ENCODE results near the gene SUSD5. TPM values are rescaled to one million over a fixed set of nuclear protein-coding genes. Genes with fewer than 3 reads are reported as not detected.

SUSD5 gene
- total and polyA plus RNA-seq, 2 of the 13 experiments (the other 11 are each of a cell fraction or from before 2014, with no cell fraction given) = not detected

DNA sequence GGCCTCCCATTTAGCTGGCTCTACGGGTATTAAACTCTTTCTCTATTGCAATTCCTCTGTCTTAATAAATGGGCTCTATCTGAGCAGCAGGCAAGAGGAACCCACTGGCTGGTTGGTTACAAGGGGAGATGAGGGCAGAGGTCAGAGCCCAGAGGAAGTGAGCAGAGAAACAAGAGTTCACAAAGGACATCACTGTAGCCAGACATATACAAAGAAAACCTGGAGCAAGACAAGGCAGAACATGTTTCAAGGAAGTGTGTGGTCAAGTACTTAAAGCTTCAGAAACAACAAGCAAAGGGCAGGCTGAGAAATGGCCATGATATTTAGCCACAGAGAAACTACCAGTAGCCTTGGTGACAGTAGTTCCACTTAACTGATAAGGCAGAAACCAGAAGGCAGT, 24.3 kb downstream of the SUSD5 start:
- H3K27me3 ChIP-seq (ENCODE audit: control insufficient read depth in 1 of 2, insufficient read depth in 2 of 2, low read length in 2 of 2) = no peaks in the 10 kb centered on the region; a peak in 1 of 5 replicates
- no peak overlapping the region for H2AFZ ChIP-seq (ENCODE audit: low read length)
- no peak overlapping the region for H3K27ac ChIP-seq (ENCODE audit: extremely low read length, insufficient read depth, low read length)
- ChIA-PET CTCF (ENCODE audit: low intra/inter-chr PET ratio, low total read pairs) (no interaction called here), POLR2A (no interaction called here)
- no peak for ATAC-seq
- no peak for FAIRE-seq
- no peak overlapping the region for H3K4me2 ChIP-seq (ENCODE audit: low read depth, low read length)
- no peak overlapping the region for H3K9ac ChIP-seq (ENCODE audit: insufficient read depth, low read depth, low read length)
- no peaks in the 10 kb centered on the region for H3K9me3 ChIP-seq (ENCODE audit: low read length)
- no TSS peak for BruUV-seq (replicated peaks)
- H3K79me2 ChIP-seq (ENCODE audit: insufficient read depth, low read length) = no peaks in the 10 kb centered on the region
- intact Hi-C loops (cut with micrococcal nuclease; ENCODE audit: unreplicated experiment) = no loop called here
- H3K4me3 ChIP-seq (replicated peaks in 1 of 3; ENCODE audit: insufficient read depth in 1 of 3, low read depth in 2 of 3, low read length in 3 of 3) = no peak overlapping the region
- TF ChIP-seq NR2F6 (IDR thresholded peaks at IDR 0.05) (no peak), NR2F6 (CRISPR knock-in tag; IDR thresholded peaks at IDR 0.05) (0 out of 2 replicates have a peak, but pooled peaks have one; percentile 15), DMAP1 (CRISPR knock-in tag; IDR thresholded peaks at IDR 0.05) (no peak)
- in situ Hi-C loops (cut with HindIII; ENCODE audit: extremely low pct_ligation_motif_present, low pct_unique_long_range_greater_than_20kb) = no loop called here
- no peak for DNase-seq (ENCODE audit: low spot score)
- H3K36me3 ChIP-seq (replicated peaks in 1 of 2; ENCODE audit: control insufficient read depth in 1 of 2, insufficient read depth in 2 of 2, low read length in 2 of 2) = no peaks in the 10 kb centered on the region
- WGBS (ENCODE audit: low lambda C conversion rate) = 43% methylated on average over 1 of the region's 1 CpG
- no peaks in the 10 kb centered on the region for H4K20me1 ChIP-seq (ENCODE audit: insufficient read depth, low read length)
- peaks cover 22% of the 10 kb centered on the region for H3K4me1 ChIP-seq (ENCODE audit: insufficient read depth, low read length)

GRCh38 chr3:33187368-33187634, 31.3 kb downstream of the SUSD5 start:
- BruUV-seq (replicated peaks) = TSS peak; percentile 87
- intact Hi-C loops (cut with micrococcal nuclease; ENCODE audit: unreplicated experiment) (loop anchor here (10.0 kb wide), 1 partner anchor 88 kb away; the partner anchor contains the start of gene FBXL2), in situ Hi-C loops (cut with HindIII; ENCODE audit: extremely low pct_ligation_motif_present, low pct_unique_long_range_greater_than_20kb) (no loop called here)
- Histone ChIP-seq H4K20me1 (ENCODE audit: insufficient read depth, low read length) (no peaks in the 10 kb centered on the region), H3K27me3 (ENCODE audit: control insufficient read depth in 1 of 2, insufficient read depth in 2 of 2, low read length in 2 of 2) (no peaks in the 10 kb centered on the region), H3K79me2 (ENCODE audit: insufficient read depth, low read length) (no peaks in the 10 kb centered on the region), H3K9ac (ENCODE audit: insufficient read depth, low read depth, low read length) (no peak overlapping the region; the same call in 1 of the 2 replicates), H2AFZ (ENCODE audit: low read length) (no peak overlapping the region), H3K4me2 (ENCODE audit: low read depth, low read length) (peak overlapping the region; percentile 55), H3K4me3 (replicated peaks in 1 of 3; ENCODE audit: insufficient read depth in 1 of 3, low read depth in 2 of 3, low read length in 3 of 3) (peak overlapping the region in 1 of 3 experiments; percentile 1; a peak in 1 of 6 replicates), H3K27ac (ENCODE audit: extremely low read length, insufficient read depth, low read length) (peak overlapping the region; percentile 38), H3K36me3 (replicated peaks in 1 of 2; ENCODE audit: control insufficient read depth in 1 of 2, insufficient read depth in 2 of 2, low read length in 2 of 2) (no peaks in the 10 kb centered on the region), H3K9me3 (ENCODE audit: low read length) (0 out of 2 replicates have a peak, but pooled peaks cover 4% of the 10 kb centered on the region), H3K4me1 (ENCODE audit: insufficient read depth, low read length) (peaks cover 44% of the 10 kb centered on the region)
- WGBS (ENCODE audit: low lambda C conversion rate) = 39% methylated on average over 3 of the region's 3 CpGs
- POLR2A ChIA-PET = no interaction called here
- ATAC-seq (no peak; the same call in 2 of the 3 replicates), FAIRE-seq (no peak), DNase-seq (ENCODE audit: low spot score) (no peak)
- CTCF ChIA-PET (ENCODE audit: low intra/inter-chr PET ratio, low total read pairs) = no interaction called here
- TF ChIP-seq TCF12 (IDR thresholded peaks at IDR 0.05) = no peak
- no peak for TF ChIP-seq TCF12 (CRISPR knock-in tag; IDR thresholded peaks at IDR 0.05)
- TF ChIP-seq DZIP1 (CRISPR knock-in tag; IDR thresholded peaks at IDR 0.05) = no peak
- TF ChIP-seq ZNF333 (CRISPR knock-in tag; IDR thresholded peaks at IDR 0.05; ENCODE audit: borderline replicate concordance) = no peak
- peak; percentile 9 for TF ChIP-seq ASH2L (IDR thresholded peaks at IDR 0.05; ENCODE audit: insufficient read length, low read depth, low read length)
